MM.1S (cell line): Measurements from ENCODE around the gene CERS6.

ENCODE experiments used
- EZH2 ChIP-seq: fragments of 300-600 bp; sonication (generic); optimal IDR thresholded peaks from 2 replicates; pipeline ENCODE3; 2017; ENCODE audit warnings: low read depth, mild to moderate bottlenecking, antibody characterized with exemption, low read length, mixed read lengths
- TF ChIP-seq, protein P1 (sequence below): fragments of 300-600 bp; sonication (generic); IDR thresholded peaks from 2 replicates; pipeline ENCODE4 v1.5.1; 2016; ENCODE audit warnings: antibody characterized with exemption, low read length, mixed read lengths

DNA sequence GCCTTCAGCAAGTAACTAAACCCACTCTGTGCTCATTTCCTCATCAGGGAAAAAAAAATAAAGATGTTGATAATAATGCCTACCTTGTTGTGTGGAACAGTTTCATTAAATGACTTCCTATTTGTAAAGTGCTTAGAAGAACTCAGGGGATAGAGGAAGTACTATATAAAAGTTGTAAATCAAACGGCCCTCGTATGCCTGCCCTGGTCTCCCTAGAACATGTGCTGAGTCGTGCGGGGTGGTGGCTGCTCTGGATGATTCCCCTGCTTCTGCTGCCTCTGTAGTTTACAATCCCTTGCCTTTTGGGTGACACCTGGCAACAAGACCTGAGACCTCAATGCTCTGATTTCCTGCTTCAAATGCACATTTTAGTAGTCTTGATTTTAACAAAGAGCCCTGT, 170.0 kb downstream of the CERS6 start:
- TF ChIP-seq, protein P1, sequence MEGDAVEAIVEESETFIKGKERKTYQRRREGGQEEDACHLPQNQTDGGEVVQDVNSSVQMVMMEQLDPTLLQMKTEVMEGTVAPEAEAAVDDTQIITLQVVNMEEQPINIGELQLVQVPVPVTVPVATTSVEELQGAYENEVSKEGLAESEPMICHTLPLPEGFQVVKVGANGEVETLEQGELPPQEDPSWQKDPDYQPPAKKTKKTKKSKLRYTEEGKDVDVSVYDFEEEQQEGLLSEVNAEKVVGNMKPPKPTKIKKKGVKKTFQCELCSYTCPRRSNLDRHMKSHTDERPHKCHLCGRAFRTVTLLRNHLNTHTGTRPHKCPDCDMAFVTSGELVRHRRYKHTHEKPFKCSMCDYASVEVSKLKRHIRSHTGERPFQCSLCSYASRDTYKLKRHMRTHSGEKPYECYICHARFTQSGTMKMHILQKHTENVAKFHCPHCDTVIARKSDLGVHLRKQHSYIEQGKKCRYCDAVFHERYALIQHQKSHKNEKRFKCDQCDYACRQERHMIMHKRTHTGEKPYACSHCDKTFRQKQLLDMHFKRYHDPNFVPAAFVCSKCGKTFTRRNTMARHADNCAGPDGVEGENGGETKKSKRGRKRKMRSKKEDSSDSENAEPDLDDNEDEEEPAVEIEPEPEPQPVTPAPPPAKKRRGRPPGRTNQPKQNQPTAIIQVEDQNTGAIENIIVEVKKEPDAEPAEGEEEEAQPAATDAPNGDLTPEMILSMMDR: no peak
- TF ChIP-seq EZH2: no peak
